HL-60 (cell line): ENCODE results near the gene CRTC3.

Experiments
- DNase-seq, 2 experiments: peaks; one replicate each; pipeline ENCODE4 v3.0.0-alpha.2; 2010 to 2020; ENCODE audit warnings: low read depth in 1 of 2, low spot score in 1 of 2
- H3K27ac ChIP-seq: fragments of 250-450 bp; sonication (Bioruptor Pico); replicated peaks from 2 replicates; pipeline ENCODE4 v1.5.1; 2020; ENCODE audit warnings: mild to moderate bottlenecking, moderate library complexity
- H3K27me3 ChIP-seq: fragments of 250-450 bp; sonication (Bioruptor Pico); 2 replicates; pipeline ENCODE4 v1.5.1; 2021; ENCODE audit warnings: mild to moderate bottlenecking, moderate library complexity; ENCODE audit not compliant: insufficient read depth, poor library complexity, severe bottlenecking
- H3K4me3 ChIP-seq: replicated peaks from 2 replicates; pipeline ENCODE4 v1.5.1; 2011; ENCODE audit warnings: mild to moderate bottlenecking, control low read depth, low read length; ENCODE audit not compliant: insufficient read depth
- GABPA ChIP-seq: IDR thresholded peaks from 2 replicates; pipeline ENCODE4 v1.6.1; 2012; ENCODE audit warnings: low read depth
- POLR2AphosphoS5 ChIP-seq: IDR thresholded peaks from 2 replicates; pipeline ENCODE4 v1.6.1; 2012; ENCODE audit warnings: low read depth
- REST ChIP-seq: IDR thresholded peaks from 2 replicates; pipeline ENCODE4 v1.6.1; 2012; ENCODE audit warnings: low read depth; ENCODE audit not compliant: insufficient replicate concordance
- SPI1 ChIP-seq: IDR thresholded peaks from 2 replicates; pipeline ENCODE4 v1.6.1; 2012; ENCODE audit warnings: low read depth, mild to moderate bottlenecking, borderline replicate concordance
- TF ChIP-seq, protein P1 (sequence below): IDR thresholded peaks from one replicate; pipeline ENCODE4 v1.5.1; 2011; ENCODE audit warnings: low read length, control low read depth, inconsistent platforms; ENCODE audit not compliant: insufficient read depth

The CRTC3 gene

GRCh38 chr15:90598679-90599078 lies 69.0 kb downstream of the CRTC3 start:
- Histone ChIP-seq H3K27ac (no peak overlapping the region), H3K27me3 (no peaks in the 10 kb centered on the region), H3K4me3 (no peak overlapping the region)
- TF ChIP-seq, protein P1, sequence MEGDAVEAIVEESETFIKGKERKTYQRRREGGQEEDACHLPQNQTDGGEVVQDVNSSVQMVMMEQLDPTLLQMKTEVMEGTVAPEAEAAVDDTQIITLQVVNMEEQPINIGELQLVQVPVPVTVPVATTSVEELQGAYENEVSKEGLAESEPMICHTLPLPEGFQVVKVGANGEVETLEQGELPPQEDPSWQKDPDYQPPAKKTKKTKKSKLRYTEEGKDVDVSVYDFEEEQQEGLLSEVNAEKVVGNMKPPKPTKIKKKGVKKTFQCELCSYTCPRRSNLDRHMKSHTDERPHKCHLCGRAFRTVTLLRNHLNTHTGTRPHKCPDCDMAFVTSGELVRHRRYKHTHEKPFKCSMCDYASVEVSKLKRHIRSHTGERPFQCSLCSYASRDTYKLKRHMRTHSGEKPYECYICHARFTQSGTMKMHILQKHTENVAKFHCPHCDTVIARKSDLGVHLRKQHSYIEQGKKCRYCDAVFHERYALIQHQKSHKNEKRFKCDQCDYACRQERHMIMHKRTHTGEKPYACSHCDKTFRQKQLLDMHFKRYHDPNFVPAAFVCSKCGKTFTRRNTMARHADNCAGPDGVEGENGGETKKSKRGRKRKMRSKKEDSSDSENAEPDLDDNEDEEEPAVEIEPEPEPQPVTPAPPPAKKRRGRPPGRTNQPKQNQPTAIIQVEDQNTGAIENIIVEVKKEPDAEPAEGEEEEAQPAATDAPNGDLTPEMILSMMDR = no peak
- TF ChIP-seq SPI1 (no peak), REST (no peak), GABPA (no peak), POLR2AphosphoS5 (no peak)
- no peak for DNase-seq

GRCh38 chr15:90599116-90599515 lies 69.4 kb downstream of the CRTC3 start:
- Histone ChIP-seq H3K27ac (no peak overlapping the region), H3K27me3 (no peaks in the 10 kb centered on the region), H3K4me3 (no peak overlapping the region)
- DNase-seq = no peak
- TF ChIP-seq REST (no peak), GABPA (no peak), POLR2AphosphoS5 (no peak)

GRCh38 chr15:90599644-90600043 lies 69.9 kb downstream of the CRTC3 start:
- DNase-seq = no peak
- TF ChIP-seq SPI1 = no peak
- H3K27me3 ChIP-seq = no peaks in the 10 kb centered on the region
- H3K4me3 ChIP-seq = no peak overlapping the region
- H3K27ac ChIP-seq = no peak overlapping the region

DNA sequence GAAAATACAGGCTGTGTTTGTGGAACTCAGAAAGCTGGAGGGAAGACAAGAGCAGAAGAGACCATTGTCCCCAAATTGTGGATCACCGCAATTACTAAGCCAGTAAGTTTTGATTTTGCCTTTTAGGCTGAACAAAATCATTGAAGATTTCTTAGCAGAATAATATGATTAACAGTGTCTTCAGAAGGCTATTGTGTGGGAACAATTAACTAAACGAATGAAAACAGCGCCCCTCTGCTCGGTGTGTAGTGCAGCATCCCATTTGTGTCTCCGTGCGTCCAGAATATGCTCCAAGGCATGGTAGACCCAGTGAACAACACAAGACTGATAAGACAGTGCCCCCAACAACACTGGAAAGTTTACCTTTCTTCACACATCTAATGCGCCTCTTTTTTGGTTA lies 71.2 kb downstream of the CRTC3 start:
- no peak overlapping the region for H3K27ac ChIP-seq
- TF ChIP-seq POLR2AphosphoS5 (no peak), GABPA (no peak)
- no peak for DNase-seq

GRCh38 chr15:90603893-90604292 lies 74.2 kb downstream of the CRTC3 start:
- Histone ChIP-seq H3K4me3 (no peak overlapping the region), H3K27ac (no peak overlapping the region), H3K27me3 (no peaks in the 10 kb centered on the region)
- TF ChIP-seq, protein P1 = no peak
- peak in 1 of 2 experiments; percentile 27 for DNase-seq

More for the DNA sequence above, 71.2 kb downstream of the CRTC3 start:
- H3K27me3 ChIP-seq = no peaks in the 10 kb centered on the region
- H3K4me3 ChIP-seq = no peak overlapping the region
